Epithelial cell of esophagus (primary cell): ENCODE measurements around the gene LFNG.
"Not testable (repeated sequence)": the region's sequence is repeated elsewhere in the genome, so short reads cannot be mapped to it uniquely, and the experiment has no call there.

Experiments used
- DNase-seq: peaks from one replicate; pipeline ENCODE4 v3.0.0; 2010; ENCODE audit warnings: low read depth
- H3K4me3 ChIP-seq: 2 replicates; pipeline ENCODE4 v1.5.1; 2011; ENCODE audit warnings: mild to moderate bottlenecking, low read length, control low read depth
- CTCF ChIP-seq: IDR thresholded peaks from 2 replicates; pipeline ENCODE4 v1.5.1; 2011; ENCODE audit warnings: low read depth, mild to moderate bottlenecking, low read length, control low read depth, inconsistent platforms; ENCODE audit not compliant: insufficient read depth; ENCODE audit errors: missing control alignments

The LFNG gene

GRCh38 chr7:2534214-2534613, 14.6 kb downstream of the LFNG start:
- not testable (repeated sequence) for DNase-seq, H3K4me3 ChIP-seq

GRCh38 chr7:2535872-2536627, 16.5 kb downstream of the LFNG start:
- H3K4me3 ChIP-seq, DNase-seq: not testable (repeated sequence)

- DNase-seq = no peak
- no peak for TF ChIP-seq CTCF
Observed at GRCh38 chr7:2537981-2538851, 18.6 kb downstream of the LFNG start.

GRCh38 chr7:2539031-2539911, 19.7 kb downstream of the LFNG start:
- H3K4me3 ChIP-seq = no peak overlapping the region
- no peak for TF ChIP-seq CTCF

More at GRCh38 chr7:2537981-2538851, 18.6 kb downstream of the LFNG start:
- H3K4me3 ChIP-seq = no peak overlapping the region

GRCh38 chr7:2540133-2540532, 20.6 kb downstream of the LFNG start:
- no peak overlapping the region for H3K4me3 ChIP-seq
- TF ChIP-seq CTCF = no peak
- no peak for DNase-seq

More at GRCh38 chr7:2539031-2539911, 19.7 kb downstream of the LFNG start:
- no peak for DNase-seq

GRCh38 chr7:2540641-2541051, 21.1 kb downstream of the LFNG start:
- DNase-seq = no peak
- no peak overlapping the region for H3K4me3 ChIP-seq
- no peak for TF ChIP-seq CTCF

GRCh38 chr7:2541291-2542010, 21.9 kb downstream of the LFNG start:
- no peak overlapping the region for H3K4me3 ChIP-seq
- TF ChIP-seq CTCF = no peak
- no peak for DNase-seq
